Suppressor macrophage treated with lipopolysaccharide for 4 hours (primary cell): ENCODE results near the gene SLC26A4.

ENCODE experiments used
- DNase-seq: peaks from one replicate; pipeline ENCODE4 v3.0.0-alpha.2; 2020

Gene SLC26A4

GRCh38 chr7:107754642-107755041, 94.0 kb downstream of the SLC26A4 start:
- no peak for DNase-seq

GRCh38 chr7:107758667-107759066, 98.0 kb downstream of the SLC26A4 start:
- no peak for DNase-seq

GRCh38 chr7:107767391-107767790, 106.8 kb downstream of the SLC26A4 start:
- no peak for DNase-seq
